Fibroblast of skin of left quadriceps (primary cell): Measurements from ENCODE around the gene ACSF2.

ENCODE experiments used
- DNase-seq, 2 experiments: peaks; one replicate each; pipeline ENCODE4 v3.0.0-alpha.2; 2013; ENCODE audit warnings: low read depth in 2 of 2

The ACSF2 gene

DNA sequence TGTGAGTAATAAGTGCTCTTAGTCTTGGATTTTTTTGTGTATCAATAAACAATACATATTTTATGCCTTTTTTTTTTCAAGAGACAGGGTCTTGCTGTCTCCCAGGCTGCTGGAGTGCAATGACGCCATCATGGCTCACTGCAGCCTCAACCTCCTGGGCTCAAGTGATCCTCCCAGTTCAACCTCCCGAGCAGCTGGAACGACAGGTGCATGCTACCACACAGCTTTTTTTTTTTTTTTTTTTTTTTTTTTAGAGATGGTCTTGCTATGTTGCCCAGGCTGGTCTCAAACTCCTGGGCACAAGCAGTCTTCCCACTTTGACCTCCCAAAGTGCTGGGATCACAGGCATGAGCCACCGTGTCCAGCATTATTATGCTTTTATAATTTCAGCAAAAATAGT, 13.0 kb downstream of the ACSF2 start:
- DNase-seq: no peak

DNA sequence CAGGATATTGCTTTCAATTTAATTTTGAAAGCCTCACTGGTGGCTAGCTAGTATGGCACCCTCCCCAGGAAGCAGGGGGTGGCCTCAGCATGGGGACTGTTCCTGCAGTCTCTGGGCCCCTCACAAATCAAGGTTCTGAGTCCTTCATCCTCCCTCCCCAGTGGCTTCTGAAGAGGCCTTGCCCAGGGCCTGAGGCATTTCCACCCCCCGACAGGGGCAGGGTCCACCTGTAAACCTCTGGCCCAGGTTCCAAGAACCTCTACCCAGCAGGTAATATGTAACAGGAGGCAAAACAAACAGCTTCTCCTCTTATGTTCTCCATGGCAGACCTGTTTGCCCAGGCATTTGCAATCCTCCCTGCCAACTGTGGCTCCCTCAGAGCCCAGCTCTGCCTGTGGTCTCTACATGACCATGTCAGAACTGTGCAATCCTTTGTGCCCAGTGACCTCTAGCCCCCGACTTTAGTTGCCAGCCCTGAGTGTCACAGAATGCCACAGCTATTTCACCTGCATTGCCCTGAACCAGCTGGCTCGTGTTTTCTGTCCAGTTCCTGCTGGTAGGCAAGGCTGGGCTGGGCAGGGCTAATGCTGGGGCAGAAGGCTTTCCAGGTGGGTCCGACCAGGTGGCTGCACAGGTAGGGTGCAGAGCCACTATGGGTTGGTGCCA, 14.3 kb downstream of the ACSF2 start:
- DNase-seq: no peak

- DNase-seq: no peak
These were observed 15.1 kb downstream of the ACSF2 start for GRCh38 chr17:50440838-50441829.

DNA sequence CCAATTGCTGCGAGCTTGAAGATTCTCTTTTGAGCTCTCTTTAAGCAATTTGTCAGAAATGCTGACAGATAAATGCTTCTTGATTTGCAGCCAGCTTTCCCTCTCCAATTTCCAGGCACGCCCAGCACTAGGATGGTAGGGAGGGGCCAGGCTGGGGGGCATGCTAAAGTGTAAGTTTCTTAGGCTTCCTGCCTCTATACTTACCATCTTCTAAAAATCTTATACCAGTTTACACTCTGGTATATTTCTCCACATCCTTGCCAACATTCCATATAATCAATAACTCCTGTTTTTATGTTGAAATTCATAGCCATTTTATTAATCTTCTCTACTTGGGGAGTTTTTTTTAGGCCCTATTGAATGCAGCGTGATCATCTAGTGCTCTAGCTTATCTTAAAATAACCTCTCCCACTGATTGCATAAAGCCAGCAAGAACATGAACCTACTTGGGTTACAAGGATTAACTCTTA, 17.5 kb downstream of the ACSF2 start:
- no peak for DNase-seq

GRCh38 chr17:50444841-50445715, 19.1 kb downstream of the ACSF2 start:
- no peak for DNase-seq

- no peak for DNase-seq
These were observed 19.8 kb downstream of the ACSF2 start for GRCh38 chr17:50445730-50446325.

- no peak for DNase-seq
These were observed 22.0 kb downstream of the ACSF2 start for GRCh38 chr17:50447870-50448595.

GRCh38 chr17:50448643-50449042, 22.6 kb downstream of the ACSF2 start:
- DNase-seq: no peak

- no peak for DNase-seq
These were observed 26.1 kb downstream of the ACSF2 start for GRCh38 chr17:50451943-50452629.

DNA sequence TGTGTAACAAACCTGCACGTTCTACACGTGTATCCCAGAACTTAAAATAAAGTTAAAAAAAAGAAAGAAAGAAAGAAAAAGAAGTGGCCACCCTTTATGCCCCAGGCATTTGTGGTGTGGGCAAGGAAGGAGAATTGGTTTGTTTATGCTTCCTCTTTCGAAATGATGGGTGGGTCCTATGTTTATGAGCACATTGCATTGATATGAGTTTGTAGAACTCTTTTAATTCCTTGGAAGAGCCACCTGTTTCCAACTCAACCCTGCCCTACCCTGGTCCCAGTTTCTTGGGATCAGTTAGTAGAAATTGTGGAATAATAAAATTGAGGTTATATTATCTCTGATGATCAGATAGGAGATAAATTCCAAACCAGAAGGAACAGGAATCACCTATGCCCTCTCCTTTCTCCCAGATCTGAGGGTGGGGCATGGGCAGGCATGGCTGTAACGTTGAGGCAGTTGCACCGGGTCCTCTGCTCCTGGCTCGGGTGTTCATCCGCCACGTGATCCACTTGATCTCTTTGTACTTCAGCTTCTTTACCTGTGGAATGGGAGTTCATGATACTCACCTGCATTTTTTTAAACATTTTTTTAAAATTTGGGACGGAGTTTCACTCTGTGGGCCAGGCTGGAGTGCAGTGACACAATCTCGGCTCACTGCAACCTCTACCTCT, 26.7 kb downstream of the ACSF2 start:
- no peak for DNase-seq

DNA sequence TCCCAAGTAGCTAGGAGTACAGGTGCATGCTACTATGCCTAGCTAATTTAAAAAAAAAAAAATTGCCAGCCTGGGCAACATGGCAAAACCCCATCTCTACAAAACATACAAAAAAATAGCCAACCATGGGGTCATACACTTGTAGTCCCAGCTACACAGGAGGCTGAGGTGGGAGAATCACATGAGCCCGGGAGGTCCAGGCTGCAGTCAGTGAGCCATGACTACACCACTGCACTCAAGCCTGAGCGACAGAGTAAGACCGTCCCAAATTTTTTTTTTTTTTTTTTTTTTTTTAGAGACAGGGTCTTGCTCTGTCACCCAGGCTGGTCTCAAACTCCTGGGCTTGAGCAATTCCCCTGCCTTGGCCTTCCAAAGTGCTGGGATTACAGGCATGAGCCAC, 27.9 kb downstream of the ACSF2 start:
- no peak for DNase-seq

GRCh38 chr17:50457621-50458020, 31.6 kb downstream of the ACSF2 start:
- no peak for DNase-seq

- DNase-seq: no peak
These were observed 32.3 kb downstream of the ACSF2 start for GRCh38 chr17:50458270-50458669.

DNA sequence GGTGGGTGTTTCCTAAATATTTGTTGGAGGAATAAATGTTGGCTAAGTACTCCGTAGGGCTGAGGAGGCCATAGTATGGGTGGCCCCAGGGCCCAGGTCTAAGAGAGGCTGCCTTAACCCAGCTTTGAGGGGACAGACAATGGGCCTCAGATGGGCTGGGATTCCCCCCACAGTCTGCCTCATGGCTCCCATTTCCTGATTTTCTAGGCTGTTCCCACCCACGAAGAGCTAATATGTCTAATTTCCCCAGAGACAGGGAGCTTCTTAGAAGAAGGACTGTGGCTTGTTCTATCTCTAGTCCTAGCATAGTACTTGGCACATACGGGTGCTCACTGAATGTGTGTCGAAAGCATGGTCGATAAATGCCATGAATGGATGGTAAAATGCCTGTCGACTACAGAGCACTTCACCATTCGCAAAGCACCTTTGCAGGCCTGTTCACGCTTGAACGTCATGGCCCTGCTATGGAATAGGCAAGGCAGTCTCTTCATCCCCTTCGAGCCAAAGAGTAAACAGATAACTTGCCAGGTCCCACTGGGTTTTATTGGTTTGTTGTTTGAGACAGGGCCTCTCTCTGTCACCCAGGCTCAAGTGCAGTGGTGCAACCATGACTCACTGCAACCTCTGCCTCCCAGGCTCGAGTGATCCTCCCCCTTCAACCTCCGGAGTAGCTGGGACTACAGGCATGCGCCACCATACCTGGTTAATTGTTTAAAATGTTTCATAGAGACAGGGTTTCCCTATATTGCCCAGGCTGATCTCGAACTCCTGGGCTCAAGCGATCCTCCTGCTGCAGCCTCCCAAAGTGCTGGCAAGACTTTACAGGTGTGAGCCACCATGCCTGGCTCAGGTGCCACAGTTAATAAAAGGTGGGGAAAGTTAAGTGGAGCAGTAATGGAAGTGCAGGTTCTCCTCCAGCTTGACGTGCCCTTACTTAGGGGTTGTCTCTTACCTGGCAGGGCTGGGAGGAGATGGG, 33.0 kb downstream of the ACSF2 start:
- DNase-seq: no peak

DNA sequence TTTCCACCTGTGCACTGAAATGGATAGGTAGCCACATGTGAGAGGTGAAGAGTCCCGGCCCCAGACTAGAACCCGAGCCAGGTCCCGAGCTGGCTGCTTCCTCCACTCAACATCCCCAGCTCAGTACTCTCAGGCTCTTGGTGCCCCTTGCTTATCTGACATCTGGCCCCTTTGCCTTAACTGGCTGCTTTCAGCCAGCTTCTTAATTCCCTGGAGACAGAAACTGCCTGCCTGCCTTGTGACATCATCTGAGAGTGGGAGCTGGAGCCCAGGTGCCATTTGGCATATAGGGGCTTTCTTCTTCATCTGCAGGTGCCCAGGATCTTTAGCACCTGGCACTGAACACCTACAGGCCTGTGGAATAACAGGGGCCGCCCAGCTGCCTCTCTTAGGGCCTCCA, 33.7 kb downstream of the ACSF2 start:
- no peak for DNase-seq

DNA sequence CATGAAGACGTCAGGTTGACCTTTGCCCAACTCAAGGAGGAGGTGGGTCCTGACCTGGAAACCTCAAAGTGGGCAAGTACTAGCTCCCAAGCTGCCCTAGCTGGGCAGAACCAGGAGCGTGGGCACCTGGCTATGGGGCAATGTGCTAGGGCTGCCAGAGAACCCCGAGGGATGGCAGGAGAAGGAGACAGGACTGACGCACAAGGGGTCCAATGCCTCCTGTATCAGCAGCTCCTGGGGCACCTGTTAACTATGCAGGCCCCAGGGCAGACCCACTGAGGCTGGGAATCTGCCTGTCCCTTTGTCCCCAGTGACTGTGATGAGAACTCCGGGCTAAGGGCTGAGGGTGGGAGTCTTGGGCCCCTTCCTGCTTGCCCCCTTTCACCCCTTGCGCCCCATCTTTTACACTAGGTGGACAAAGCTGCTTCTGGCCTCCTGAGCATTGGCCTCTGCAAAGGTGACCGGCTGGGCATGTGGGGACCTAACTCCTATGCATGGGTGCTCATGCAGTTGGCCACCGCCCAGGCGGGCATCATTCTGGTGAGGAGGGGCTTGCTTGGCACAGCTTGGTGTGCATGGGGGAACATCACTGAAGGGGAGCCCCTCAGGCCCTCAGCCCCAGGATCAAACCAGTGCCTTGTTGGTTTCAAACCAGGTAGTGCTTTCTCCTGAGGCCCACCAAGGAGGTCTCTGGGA, 35.0 kb downstream of the ACSF2 start:
- no peak for DNase-seq

- no peak for DNase-seq
These were observed 35.6 kb downstream of the ACSF2 start for GRCh38 chr17:50461550-50462132.
